ENCODE results near the gene MAST4.

- TF ChIP-seq EZH2 (IDR thresholded peaks at IDR 0.05) (no peak), POLR2AphosphoS5 (IDR thresholded peaks at IDR 0.05; ENCODE audit: borderline replicate concordance, low read depth, low read length) (no peak), FOXP2 (optimal IDR thresholded peaks at IDR 0.05; ENCODE audit: control extremely low read depth, extremely low read length, insufficient read depth) (no peak)
Measured at GRCh38 chr5:67081261-67081660, 485.1 kb downstream of the MAST4 start.

Data from SK-N-MC (cell line).